PC-9 (cell line): ENCODE results near the gene BOK. TPM values are rescaled to one million over a fixed set of nuclear protein-coding genes. Genes with fewer than 3 reads are reported as not detected.

Source experiments
- BruUV-seq: library from RNA; stranded (reverse); fragments of 400-500 nt; replicated peaks from 2 replicates; lab custom pipeline; 2021; lab: Mats Ljungman, UMichigan
- CTCF ChIA-PET: fragments of 300-600 bp; sonication (Branson Sonifier 250); formaldehyde crosslinking; loops from one replicate; lab custom pipeline; 2022; ENCODE audit warnings: antibody characterized with exemption; lab: Charles Lee
- POLR2A ChIA-PET: fragments of 300-600 bp; sonication (Branson Sonifier 250); formaldehyde crosslinking; loops from one replicate; lab custom pipeline; 2022; ENCODE audit warnings: antibody characterized with exemption; ENCODE audit not compliant: unreplicated experiment; lab: Charles Lee
- DNase-seq, 2 experiments: peaks; one replicate each; pipeline versions ENCODE4 v3.0.0 to v3.0.0-alpha.2; 2015 to 2022; ENCODE audit warnings: mixed read lengths in 1 of 2
- H2AFZ ChIP-seq: fragments of 200-600 bp; sonication (generic); 2 replicates; pipeline ENCODE4 v1.8.1; 2017; ENCODE audit warnings: antibody characterized with exemption
- H3F3A ChIP-seq: fragments of 200-600 bp; sonication (generic); 2 replicates; pipeline ENCODE4 v1.8.1; 2017; ENCODE audit warnings: antibody characterized with exemption, mild to moderate bottlenecking, low read depth; ENCODE audit not compliant: insufficient read depth
- H3K27ac ChIP-seq: fragments of 200-600 bp; sonication (generic); 2 replicates; pipeline ENCODE4 v1.6.1; 2016; ENCODE audit warnings: mixed run types
- H3K27me3 ChIP-seq: fragments of 200-600 bp; sonication (generic); 2 replicates; pipeline ENCODE4 v1.6.1; 2016; ENCODE audit warnings: low read depth, mixed run types; ENCODE audit not compliant: insufficient read depth
- H3K36me3 ChIP-seq: fragments of 200-600 bp; sonication (generic); 2 replicates; pipeline ENCODE4 v1.6.1; 2016; ENCODE audit warnings: low read depth, mixed run types
- H3K4me1 ChIP-seq: fragments of 200-600 bp; sonication (generic); replicated peaks from 2 replicates; pipeline ENCODE4 v1.6.1; 2016; ENCODE audit warnings: mixed run types; ENCODE audit not compliant: insufficient read depth
- H3K4me2 ChIP-seq: fragments of 200-600 bp; sonication (generic); 2 replicates; pipeline ENCODE4 v1.6.1; 2017; ENCODE audit warnings: mixed run types
- H3K4me3 ChIP-seq: fragments of 200-600 bp; sonication (generic); 2 replicates; pipeline ENCODE4 v1.6.1; 2016; ENCODE audit warnings: mixed run types
- H3K79me2 ChIP-seq: fragments of 200-600 bp; sonication (generic); 2 replicates; pipeline ENCODE4 v1.6.1; 2017; ENCODE audit warnings: low read depth, mixed run types
- H3K9me2 ChIP-seq: fragments of 200-600 bp; sonication (generic); 2 replicates; pipeline ENCODE4 v1.8.1; 2017; ENCODE audit warnings: mild to moderate bottlenecking; ENCODE audit not compliant: insufficient read depth
- H3K9me3 ChIP-seq: fragments of 200-600 bp; sonication (generic); 2 replicates; pipeline ENCODE4 v1.8.1; 2016; ENCODE audit warnings: low read depth; ENCODE audit not compliant: insufficient read depth
- H4K20me1 ChIP-seq: fragments of 200-600 bp; sonication (generic); 2 replicates; pipeline ENCODE4 v1.8.1; 2017; ENCODE audit not compliant: insufficient read depth
- CTCF ChIP-seq: fragments of 200-600 bp; sonication (generic); conservative IDR thresholded peaks from 2 replicates; pipeline ENCODE4 v1.6.1; 2017; ENCODE audit warnings: mixed run types, antibody characterized with exemption, mild to moderate bottlenecking, moderate library complexity
- EZH2 ChIP-seq: fragments of 200-600 bp; sonication (generic); IDR thresholded peaks from 2 replicates; pipeline ENCODE4 v1.8.0; 2017; ENCODE audit warnings: antibody characterized with exemption, low read depth
- intact Hi-C: fragments of 100-400 bp; cut with micrococcal nuclease; formaldehyde crosslinking; loops from one replicate; pipeline ENCODE4 v1.10.0; 2022; ENCODE audit not compliant: unreplicated experiment
- total RNA-seq: library from RNA; stranded (reverse); gene quantifications from 2 replicates; pipeline ENCODE4 v1.2.3, GENCODE V29; 2021

BOK gene
- total RNA-seq, 1 experiment from 2014 or later, result 72.8 TPM

GRCh38 chr2:241615522-241616052 is 57.0 kb downstream of the BOK start:
- peaks cover 59% of the 10 kb centered on the region for H3K79me2 ChIP-seq
- no peak overlapping the region for H3K4me3 ChIP-seq
- no TSS peak for BruUV-seq
- ChIA-PET CTCF (no interaction called here), POLR2A (no interaction called here)
- H3K9me3 ChIP-seq, result no peaks in the 10 kb centered on the region
- DNase-seq, result no peak
- no peaks in the 10 kb centered on the region for H3K27me3 ChIP-seq
- H3F3A ChIP-seq, result peaks cover 2% of the 10 kb centered on the region
- peaks cover 57% of the 10 kb centered on the region for H4K20me1 ChIP-seq
- intact Hi-C loops, result no loop called here
- no peak overlapping the region for H3K27ac ChIP-seq
- no peak overlapping the region for H2AFZ ChIP-seq
- no peak for TF ChIP-seq EZH2
- TF ChIP-seq CTCF, result no peak
- H3K4me2 ChIP-seq, result no peak overlapping the region
- H3K9me2 ChIP-seq, result no peaks in the 10 kb centered on the region
- no peaks in the 10 kb centered on the region for H3K4me1 ChIP-seq
- 0 out of 2 replicates have a peak, but pooled peaks cover 4% of the 10 kb centered on the region for H3K36me3 ChIP-seq

- 0 out of 2 replicates have a peak, but pooled peaks cover 7% of the 10 kb centered on the region for H3K36me3 ChIP-seq
- H3F3A ChIP-seq, result peaks cover 10% of the 10 kb centered on the region
- POLR2A ChIA-PET, result no interaction called here
- DNase-seq, result no peak
- H3K9me2 ChIP-seq, result no peaks in the 10 kb centered on the region
- H3K4me3 ChIP-seq, result no peak overlapping the region
- intact Hi-C loops, result no loop called here
- no peak overlapping the region for H3K4me2 ChIP-seq
- no peaks in the 10 kb centered on the region for H3K9me3 ChIP-seq
- CTCF ChIA-PET, result no interaction called here
- no peak overlapping the region for H3K27ac ChIP-seq
- no TSS peak for BruUV-seq
- TF ChIP-seq EZH2 (no peak), CTCF (no peak)
- peaks cover 53% of the 10 kb centered on the region for H4K20me1 ChIP-seq
- no peaks in the 10 kb centered on the region for H3K4me1 ChIP-seq
- H2AFZ ChIP-seq, result no peak overlapping the region
- no peaks in the 10 kb centered on the region for H3K27me3 ChIP-seq
- H3K79me2 ChIP-seq, result peaks cover 55% of the 10 kb centered on the region
Observed at GRCh38 chr2:241616168-241617125, 57.9 kb downstream of the BOK start.

GRCh38 chr2:241617431-241618154 is 59.0 kb downstream of the BOK start:
- Histone ChIP-seq H3K36me3 (0 out of 2 replicates have a peak, but pooled peaks cover 7% of the 10 kb centered on the region), H3K4me3 (no peak overlapping the region), H3K27ac (no peak overlapping the region), H4K20me1 (peaks cover 42% of the 10 kb centered on the region; the same call in 1 of the 2 replicates), H3K27me3 (no peaks in the 10 kb centered on the region), H3K4me2 (no peak overlapping the region), H3K9me2 (no peaks in the 10 kb centered on the region), H3K4me1 (no peaks in the 10 kb centered on the region), H3K79me2 (peaks cover 46% of the 10 kb centered on the region), H3K9me3 (no peaks in the 10 kb centered on the region), H3F3A (peaks cover 18% of the 10 kb centered on the region), H2AFZ (no peak overlapping the region)
- intact Hi-C loops, result no loop called here
- BruUV-seq, result no TSS peak
- TF ChIP-seq CTCF (no peak), EZH2 (no peak)
- no peak for DNase-seq
- CTCF ChIA-PET, result no interaction called here
- POLR2A ChIA-PET, result no interaction called here
